ENCODE measurements around the gene GNL3.

Gene GNL3

DNA sequence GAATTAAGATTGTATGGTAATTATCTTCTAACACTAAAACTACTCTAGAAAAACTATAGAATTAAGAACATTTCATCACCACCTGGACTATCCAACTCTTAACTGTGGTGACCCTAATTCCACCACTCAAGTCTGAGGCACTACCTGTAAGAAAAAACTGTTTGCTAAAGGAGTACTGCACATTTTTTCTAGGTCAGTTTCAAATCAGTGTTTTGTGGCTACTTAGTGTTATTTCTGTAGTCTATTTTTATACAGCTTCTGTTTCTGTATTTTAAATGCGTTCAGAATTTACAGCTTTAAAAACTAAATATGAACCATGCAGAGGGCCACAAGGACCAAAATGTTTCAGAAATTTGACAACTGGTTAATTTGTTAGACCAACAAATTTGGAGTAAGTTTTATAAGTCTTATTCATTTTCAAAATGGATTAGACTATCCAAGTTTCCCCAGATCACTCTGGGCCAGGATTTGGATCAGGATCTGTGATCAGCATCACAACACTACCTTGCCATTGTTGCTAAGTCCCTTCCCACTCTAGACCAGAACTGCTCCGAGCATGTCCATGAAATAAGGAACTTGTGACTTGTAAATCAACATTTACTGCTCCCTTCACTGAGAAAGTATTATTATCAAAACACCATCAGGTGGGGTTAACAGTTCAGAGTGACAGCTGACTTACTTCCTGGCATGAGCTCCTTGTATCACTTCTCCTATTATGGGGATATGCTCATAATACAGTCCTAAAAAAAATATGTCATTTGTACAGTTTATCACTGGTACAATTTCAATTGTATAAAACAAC, 11.2 kb downstream of the GNL3 start:
- TF ChIP-seq ZFX (IDR thresholded peaks at IDR 0.05), result no peak
- TF ChIP-seq CTCF (conservative IDR thresholded peaks at IDR 0.05), result no peak
- no peak overlapping the region for H3K27ac ChIP-seq

DNA sequence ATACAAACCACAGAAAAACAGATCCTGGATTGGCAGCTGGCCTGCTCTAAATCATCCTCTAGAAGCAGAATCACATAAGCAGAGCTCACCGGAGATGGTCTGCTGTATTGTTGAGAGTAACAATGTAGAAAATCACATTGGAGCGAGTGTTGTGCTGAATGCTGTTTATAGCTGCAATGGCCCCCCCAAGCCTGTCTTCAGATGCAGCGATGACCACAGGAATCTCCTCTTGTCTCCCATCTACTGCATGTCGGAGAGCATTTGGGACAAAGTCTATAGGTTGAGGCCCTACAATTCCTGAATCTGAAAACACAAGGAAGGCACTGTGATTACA, 11.8 kb downstream of the GNL3 start:
- no peak for TF ChIP-seq ZFX (IDR thresholded peaks at IDR 0.05)
- no peak overlapping the region for H3K27ac ChIP-seq

- TF ChIP-seq CTCF (conservative IDR thresholded peaks at IDR 0.05) (no peak), ZFX (IDR thresholded peaks at IDR 0.05) (no peak)
These were observed 17.5 kb downstream of the GNL3 start for GRCh38 chr3:52703341-52703740.

DNA sequence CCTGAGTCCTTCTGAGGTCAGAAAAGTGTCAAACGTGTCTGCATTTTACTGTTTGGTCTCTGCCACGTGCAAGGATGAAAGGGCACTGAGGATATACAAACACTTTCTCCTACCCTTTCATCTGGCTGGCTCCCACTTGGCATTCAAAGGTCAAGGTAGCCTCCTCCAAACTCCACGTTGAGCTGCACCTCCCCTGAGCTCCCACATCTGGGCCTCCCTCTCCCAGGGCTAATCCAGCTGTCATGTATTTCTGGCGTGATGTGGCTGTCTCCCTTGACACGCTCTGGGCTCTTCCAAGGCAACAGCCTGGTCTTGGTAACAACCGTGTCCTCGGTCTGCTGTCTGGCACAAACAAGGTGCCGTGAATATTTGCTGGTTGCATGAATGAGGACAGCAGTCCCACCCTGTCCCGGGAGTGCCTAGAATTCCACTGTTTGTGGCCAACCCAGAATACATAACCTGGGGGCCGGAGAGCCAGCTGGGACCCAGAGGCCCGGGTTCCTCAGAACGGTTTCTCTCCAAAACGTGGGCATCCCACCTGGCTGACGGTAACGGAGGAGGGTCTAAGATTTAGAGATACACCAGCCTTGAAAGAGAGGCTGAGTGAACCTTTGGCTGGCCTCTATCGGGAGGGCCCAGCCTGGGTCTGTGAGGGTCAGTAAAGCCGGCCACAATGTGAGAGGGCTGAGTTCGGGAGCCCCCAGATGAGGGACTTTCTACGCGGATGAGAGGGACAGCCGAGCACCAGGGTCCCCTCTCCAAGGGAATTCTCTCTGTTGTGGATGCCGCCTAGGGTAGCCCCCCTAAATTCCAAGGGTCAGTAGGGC, 19.0 kb downstream of the GNL3 start:
- peak overlapping the region; percentile 93 for H3K27ac ChIP-seq
- TF ChIP-seq ZFX (IDR thresholded peaks at IDR 0.05) (no peak), CTCF (conservative IDR thresholded peaks at IDR 0.05) (no peak)

More at GRCh38 chr3:52703341-52703740, 17.5 kb downstream of the GNL3 start:
- no peak overlapping the region for H3K27ac ChIP-seq

DNA sequence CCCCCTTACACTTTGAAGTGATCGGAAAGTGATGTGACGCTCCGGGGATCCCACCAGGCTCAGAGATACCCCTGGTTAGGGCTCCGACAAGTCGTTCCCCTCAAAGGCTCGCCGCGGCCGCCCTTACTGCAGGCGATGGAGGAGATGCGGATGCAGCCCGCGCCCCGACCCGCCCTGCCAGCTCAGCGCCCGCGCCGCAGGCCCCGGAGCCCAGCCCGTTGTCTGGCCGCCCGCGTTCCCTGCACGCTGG, 19.5 kb downstream of the GNL3 start:
- no peak for TF ChIP-seq ZFX (IDR thresholded peaks at IDR 0.05)
- TF ChIP-seq CTCF (conservative IDR thresholded peaks at IDR 0.05), result no peak
- peak overlapping the region; percentile 93 for H3K27ac ChIP-seq

DNA sequence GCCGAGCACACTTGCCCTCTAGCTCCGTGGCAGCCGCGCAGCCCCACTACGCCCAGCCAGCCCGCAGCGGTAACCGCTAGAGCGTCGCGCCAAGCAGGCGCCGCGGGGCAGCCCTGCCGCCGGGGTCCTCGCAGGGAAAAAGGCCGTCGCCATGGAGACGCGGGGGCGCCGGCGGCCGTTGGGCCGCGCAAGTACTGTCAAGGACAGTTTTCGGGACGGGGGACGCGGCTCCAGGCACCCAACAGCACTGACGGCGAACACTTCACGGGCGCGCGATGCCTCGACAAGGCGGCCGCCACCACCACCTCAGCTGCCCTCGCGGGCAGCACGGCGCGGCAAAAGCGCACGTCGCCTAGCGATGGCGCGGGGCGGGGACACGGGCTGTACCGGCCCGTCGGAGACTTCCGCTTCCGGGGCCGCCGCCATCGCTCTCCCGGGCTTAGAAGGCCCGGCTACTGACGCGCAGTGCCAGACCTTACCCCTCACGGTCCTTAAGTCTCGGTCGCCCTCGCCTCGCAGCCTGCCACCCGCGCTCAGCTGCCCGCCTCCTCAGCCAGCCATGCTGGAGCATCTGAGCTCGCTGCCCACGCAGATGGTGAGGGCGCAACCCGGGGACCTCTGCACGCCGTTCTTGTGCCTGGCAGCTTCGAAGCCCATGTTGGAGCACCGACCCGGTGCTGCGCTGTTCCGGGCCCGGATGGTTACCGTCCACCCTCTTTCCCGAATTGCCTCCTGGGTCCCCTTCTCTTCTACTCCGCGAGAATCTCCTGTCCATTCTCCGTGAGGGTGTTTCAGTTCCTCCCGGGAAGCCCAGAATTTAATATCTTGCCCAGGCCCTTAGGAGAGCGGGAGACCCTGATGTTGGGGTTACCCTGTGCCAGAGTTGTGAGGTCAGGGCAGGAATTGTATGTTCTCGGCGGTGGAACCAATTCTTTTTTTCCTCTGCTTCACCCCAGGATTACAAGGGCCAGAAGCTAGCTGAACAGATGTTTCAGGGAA, 20.2 kb downstream of the GNL3 start, which contains the start of the genes GLT8D1 and SPCS1:
Gene GLT8D1 (minus strand): TSS at position 104 of the 999 bp plus-strand sequence. CDS start 5,331 bp downstream, outside the sequence.
Gene SPCS1 (plus strand): TSS at position 419 of the 999 bp plus-strand sequence. CDS start 141 bp downstream, at position 560.
- H3K27ac ChIP-seq, result peak within 1 kb of the TSS; percentile 93
- TF ChIP-seq CTCF (conservative IDR thresholded peaks at IDR 0.05), result no peak
- peak; percentile 78; the same call in 1 of the 2 replicates for TF ChIP-seq ZFX (IDR thresholded peaks at IDR 0.05)

- TF ChIP-seq ZFX (IDR thresholded peaks at IDR 0.05) (no peak), CTCF (conservative IDR thresholded peaks at IDR 0.05) (no peak)
- H3K27ac ChIP-seq, result no peak overlapping the region
These were observed 21.8 kb downstream of the GNL3 start for GRCh38 chr3:52707585-52707984.
